Posterior cingulate gyrus (tissue), 11 donors: ENCODE data around the gene C12orf57.
A peak's percentile ranks its signal among the peaks of the same experiment; 100 is the strongest.

Experiments used
- DNase-seq, 10 donors: peaks; one replicate each; pipeline versions ENCODE4 v3.0.0 to v3.0.0-alpha.2; 2020 to 2021; ENCODE audit warnings: mixed read lengths in 3 of 10
- intact Hi-C: fragments of 100-400 bp; cut with DNase I; formaldehyde crosslinking; loops from one replicate; pipeline ENCODE4 v1.15.1; 2023

The C12orf57 gene

DNA sequence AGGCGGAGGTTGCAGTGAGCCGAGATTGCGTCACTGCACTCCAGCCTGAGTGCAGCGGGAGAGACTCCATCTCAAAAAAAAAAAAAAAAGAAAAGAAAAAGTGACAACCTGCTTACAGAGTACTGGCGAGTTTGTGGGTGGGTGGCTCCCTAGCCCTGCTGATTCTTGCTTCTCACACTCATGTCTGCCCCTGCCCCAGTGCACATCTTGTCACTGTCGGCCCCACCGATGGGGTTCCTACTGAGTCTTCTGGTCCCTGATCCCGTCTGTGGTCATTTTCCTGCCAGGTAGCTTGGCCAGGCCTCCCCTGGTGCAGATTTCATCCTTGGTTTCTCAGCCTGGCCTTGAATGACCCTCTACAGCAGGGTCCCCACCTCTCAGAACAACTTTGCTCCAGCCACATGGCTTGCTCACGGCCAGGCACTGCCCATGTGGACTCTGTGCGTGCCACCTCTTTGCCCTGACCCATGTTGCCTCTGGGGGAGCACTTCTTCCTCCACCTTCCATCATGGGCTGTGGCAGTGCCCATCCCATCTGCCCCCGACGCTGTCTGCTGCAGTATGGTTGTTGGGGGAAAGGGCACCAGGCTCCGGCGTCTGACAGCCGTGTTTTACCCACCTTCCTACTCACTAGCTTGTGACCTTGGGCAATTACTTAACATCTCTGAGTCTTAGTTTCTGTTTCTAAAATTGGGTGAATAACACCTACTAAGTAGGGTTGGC lies 5.2 kb downstream of the C12orf57 start:
- peak in 3 of 10 donors; percentile 49 to 78 (median 66) for DNase-seq
- intact Hi-C loops = loop anchor here (10.0 kb wide), 1 partner anchor 166 kb away; no protein-coding TSS in a partner anchor

DNA sequence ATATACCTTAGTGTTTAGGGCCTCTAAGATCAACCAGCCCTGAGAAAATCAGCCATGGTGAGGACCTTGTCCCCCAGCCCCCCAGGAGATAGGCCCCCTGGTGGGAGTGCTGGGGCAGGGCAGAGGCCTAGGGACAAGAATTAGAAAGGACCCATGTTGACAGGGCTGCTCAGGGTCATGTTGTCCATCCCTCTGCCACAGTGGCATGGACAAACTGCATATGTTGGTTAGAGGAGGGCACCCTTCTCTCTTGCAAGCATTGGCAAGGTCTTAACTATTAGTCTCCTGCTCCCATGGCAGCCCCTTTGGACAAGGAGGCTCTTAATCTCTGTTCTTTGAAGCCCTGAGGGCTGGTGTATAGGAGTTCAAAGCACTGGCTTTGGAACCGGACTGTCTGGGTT lies 6.6 kb downstream of the C12orf57 start:
- peak in 3 of 10 donors; percentile 8 to 50 (median 32) for DNase-seq
- intact Hi-C loops = no loop called here

DNA sequence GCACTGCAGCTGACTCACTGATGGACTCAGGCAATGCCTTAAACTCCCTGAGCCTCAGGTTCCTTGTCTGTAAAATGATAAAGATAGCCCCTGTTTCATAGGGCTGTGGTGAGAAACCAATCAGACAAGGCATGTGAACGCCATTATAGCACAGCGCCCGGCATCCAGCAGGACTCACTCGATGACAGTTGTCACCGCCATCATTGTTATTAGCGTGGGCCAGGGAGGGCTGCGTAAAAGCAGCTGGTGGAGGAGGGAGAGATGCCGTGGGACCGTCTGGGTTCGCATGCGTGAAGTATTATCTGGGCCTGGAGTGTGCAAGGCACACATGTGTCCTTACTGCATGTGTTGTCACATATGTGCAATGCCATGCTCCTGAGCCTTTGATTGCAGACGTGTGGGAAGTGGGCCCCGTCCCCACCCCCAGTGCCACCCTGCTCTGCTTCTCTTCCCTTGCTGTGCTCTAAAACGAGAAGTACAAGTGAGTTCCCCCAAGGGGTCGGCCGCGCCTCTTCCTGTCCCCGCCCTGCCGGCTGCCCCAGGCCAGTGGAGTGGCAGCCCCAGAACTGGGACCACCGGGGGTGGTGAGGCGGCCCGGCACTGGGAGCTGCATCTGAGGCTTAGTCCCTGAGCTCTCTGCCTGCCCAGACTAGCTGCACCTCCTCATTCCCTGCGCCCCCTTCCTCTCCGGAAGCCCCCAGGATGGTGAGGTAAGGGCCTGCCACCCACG lies 7.2 kb downstream of the C12orf57 start, which contains the start of gene PTPN6:
PTPN6 (plus strand) TSS at position 546 of the 730 bp plus-strand sequence; CDS start at position 703, 157 bp downstream.
- DNase-seq = peak in 4 of 10 donors; percentile 30 to 88 (median 81)
- intact Hi-C loops = no loop called here

DNA sequence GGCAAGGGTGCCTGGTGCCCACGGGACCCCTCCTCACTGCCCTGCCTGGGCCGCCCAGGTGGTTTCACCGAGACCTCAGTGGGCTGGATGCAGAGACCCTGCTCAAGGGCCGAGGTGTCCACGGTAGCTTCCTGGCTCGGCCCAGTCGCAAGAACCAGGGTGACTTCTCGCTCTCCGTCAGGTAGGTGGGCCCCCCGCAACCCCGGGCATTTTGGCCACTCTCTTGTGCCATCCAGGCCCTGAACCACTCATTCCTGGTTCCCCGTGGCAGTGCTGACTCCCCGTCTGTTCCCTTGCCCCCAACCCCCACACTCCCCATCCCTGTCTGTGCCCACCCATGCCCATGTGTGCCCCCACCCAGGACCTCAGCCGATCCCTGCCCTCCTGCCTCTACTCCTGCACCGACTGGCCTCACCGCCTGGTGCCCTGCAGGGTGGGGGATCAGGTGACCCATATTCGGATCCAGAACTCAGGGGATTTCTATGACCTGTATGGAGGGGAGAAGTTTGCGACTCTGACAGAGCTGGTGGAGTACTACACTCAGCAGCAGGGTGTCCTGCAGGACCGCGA lies 7.8 kb downstream of the C12orf57 start:
- intact Hi-C loops = no loop called here

DNA sequence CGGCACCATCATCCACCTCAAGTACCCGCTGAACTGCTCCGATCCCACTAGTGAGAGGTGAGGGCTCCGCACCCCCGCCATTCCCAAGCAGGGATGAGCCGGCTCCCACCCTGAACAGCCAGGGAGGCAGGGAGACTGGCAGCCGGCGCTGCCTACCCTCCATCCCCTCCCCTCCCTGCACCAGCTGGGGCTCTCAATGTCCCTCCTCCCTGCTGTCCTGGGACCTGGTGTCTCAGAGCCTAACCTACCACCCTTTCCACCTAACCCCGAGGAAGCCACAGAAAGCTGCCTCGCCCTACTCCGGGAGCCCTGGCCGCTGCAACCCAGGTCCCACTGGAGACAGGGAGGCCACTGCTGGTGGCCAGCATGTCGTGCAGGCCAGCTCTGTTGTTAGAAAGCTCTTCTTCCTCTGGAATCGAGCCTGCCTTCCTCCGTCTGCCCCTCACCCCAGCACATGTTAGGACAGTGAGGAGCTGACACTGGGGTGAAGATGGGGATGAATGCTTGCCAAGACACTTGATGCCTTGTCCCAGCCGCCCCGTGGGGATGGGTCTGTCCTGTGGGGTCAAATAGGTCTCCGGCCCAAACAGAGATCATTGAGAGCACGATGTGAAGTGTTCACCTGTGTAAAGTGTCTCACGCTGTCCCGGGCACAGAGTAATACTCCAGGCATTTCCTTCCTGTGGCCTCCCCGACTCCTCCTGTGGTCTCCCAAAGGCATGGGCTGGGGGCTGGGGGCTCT lies 8.5 kb downstream of the C12orf57 start:
- DNase-seq = peak in 3 of 10 donors; percentile 47 to 73 (median 60)

More for the DNA sequence above, 7.8 kb downstream of the C12orf57 start:
- DNase-seq = peak in 3 of 10 donors; percentile 51 to 84 (median 72)

DNA sequence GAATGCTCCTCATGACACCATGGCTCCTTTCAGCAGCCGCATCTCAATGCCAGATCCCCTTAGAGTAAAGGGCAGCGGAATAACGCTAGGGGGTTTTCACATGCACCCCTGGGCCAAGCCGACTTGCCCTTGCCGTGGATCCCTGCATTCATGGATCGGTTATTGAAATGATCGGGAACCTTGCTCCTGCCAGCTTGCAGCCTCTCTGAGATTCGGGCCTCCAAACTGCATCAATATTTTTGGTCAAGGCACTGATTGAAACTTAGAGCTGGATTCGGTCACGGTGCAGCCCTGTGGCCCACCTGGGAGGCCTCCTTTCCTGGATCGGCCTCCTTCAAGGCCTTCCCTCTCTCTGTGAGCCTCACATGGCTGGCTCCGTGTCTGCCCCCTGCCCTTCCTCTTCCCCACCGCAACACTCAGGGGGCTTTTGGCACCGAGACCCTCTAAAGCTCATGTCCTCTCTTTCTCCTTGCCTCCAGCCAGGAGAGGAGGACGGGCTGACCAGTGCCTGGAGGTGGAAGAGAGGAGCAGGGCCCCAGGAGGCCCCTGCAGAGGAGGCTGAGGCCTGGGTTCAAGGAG lies 9.1 kb downstream of the C12orf57 start:
- intact Hi-C loops = no loop called here
- peak in 3 of 10 donors; percentile 35 to 64 (median 37) for DNase-seq

More for the DNA sequence above, 8.5 kb downstream of the C12orf57 start:
- intact Hi-C loops = no loop called here

DNA sequence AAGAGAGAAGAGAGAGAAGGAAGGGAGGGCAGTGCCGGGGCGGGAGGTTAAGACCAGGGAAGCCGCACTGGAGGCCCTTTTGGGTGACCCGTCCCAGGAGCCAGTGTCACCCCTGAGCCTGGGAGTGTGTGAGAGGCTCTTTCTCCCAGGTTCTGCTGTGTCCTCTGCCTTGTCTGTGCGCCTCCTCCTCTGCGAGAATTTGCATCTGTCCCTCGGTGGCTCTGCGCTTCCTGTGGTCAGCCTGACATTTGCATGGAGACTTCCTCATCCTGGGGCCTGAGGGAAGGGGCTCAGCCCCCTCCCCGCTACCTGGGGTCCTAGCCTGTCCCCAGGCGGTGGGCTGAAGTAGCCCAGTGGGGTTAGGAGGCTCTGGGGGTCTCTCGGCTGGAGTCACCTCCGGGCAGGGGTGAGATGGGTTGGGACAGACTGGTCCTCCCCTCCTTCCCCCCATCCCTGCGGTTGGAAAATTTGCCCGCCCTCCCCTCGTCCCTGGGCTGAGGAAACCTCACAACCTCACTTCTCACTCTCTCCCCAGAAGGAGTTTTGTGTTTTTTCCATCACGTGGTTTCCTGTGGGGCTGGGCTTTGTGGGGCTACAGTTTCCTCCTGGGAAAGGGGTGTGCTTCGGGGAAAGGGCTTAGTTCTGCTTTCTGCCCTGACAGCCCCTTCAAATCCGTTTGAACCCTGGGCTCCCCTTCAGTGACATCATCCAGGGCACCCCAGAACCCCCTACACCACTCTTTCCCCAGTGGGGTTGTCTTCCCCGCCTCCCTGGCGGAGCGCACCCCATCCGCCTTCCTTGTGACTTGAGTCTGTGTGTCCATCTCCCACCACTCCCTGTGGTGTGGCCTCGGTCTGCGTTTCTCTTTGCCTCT lies 9.9 kb downstream of the C12orf57 start:
- intact Hi-C loops = no loop called here
- DNase-seq = peak in 3 of 10 donors; percentile 66 to 85 (median 72)

DNA sequence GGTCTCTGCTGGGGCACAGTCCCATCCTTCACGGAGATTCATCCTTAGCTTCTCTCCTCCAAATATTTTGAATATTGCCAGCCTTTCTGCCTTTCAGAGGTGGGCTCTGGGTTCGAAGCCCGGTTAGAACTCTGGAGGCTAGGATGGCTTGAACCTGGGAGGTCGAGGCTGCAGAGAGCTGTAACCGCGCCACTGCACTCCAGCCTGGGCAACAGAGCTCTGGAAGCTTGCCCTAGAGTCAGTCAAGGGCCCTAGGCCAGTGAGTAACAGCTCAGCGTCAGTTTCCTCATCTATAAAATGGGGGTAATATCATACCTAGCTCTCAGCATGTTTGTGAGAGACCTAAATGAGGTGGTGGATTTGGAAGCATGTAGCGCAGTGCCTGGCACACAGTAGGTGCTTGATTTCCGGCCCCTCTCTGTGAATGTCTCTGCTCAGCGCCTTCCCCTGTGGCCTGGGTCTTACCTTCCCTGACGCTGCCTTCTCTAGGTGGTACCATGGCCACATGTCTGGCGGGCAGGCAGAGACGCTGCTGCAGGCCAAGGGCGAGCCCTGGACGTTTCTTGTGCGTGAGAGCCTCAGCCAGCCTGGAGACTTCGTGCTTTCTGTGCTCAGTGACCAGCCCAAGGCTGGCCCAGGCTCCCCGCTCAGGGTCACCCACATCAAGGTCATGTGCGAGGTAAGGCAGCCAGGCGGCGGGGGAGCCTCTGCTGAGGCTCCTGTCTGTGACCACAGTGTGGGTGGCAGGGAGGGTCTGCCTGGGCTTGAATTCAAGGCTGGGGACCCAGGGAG lies 10.7 kb downstream of the C12orf57 start:
- intact Hi-C loops = no loop called here

DNA sequence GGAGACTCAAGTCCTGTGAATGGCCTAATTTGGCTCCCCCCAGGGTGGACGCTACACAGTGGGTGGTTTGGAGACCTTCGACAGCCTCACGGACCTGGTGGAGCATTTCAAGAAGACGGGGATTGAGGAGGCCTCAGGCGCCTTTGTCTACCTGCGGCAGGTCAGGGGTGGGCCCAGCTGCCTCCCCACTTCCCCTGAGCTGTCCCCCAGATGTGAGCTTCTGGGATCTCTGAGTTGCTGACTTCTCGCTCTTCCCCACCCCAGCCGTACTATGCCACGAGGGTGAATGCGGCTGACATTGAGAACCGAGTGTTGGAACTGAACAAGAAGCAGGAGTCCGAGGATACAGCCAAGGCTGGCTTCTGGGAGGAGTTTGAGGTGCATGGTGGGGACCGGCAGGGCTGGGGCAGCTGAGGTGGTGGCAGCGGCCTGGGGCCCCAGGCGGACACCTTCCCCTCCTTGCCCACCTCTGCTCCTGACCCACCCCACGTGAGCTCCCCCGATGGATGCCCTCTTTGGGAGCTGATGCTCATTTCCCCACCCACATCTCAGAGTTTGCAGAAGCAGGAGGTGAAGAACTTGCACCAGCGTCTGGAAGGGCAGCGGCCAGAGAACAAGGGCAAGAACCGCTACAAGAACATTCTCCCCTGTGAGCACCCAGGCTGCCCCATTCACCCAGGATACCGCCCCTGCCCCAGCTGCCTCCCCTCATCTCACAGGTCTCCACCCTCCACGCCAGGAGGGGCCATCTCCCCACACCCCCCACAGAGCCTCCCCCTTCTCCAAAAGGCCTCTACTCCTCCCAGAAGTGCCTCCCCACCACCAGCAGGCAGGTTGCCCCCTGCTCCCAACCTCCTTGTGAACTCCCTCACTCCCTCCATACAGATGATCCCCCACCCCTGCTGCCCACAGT lies 11.5 kb downstream of the C12orf57 start:
- intact Hi-C loops = no loop called here

More for the DNA sequence above, 10.7 kb downstream of the C12orf57 start:
- peak in 3 of 10 donors; percentile 32 to 67 (median 46) for DNase-seq

DNA sequence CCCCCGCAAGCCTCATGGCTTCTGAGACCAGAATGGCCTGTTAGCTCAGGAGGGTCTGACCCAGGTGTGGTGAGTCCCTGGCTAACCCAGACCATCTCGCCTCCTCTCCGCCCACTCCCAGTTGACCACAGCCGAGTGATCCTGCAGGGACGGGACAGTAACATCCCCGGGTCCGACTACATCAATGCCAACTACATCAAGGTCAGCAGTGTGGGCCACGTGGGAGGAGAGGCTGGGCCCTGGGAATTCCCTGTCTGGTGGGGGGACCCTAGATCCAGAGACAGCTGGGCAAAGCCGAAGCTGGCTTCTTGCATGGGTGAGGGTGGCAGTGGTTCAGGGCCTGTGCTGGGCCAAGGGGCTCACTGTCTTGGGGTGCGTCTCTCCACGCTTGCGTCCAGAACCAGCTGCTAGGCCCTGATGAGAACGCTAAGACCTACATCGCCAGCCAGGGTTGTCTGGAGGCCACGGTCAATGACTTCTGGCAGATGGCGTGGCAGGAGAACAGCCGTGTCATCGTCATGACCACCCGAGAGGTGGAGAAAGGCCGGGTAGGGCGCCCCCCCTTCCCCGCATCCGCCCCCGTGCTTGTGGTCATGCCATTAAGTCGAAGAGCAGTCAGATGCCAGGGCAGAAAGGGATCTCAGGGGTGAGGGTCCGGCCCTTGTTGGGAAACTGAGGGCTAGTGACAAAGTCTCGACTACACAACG lies 12.4 kb downstream of the C12orf57 start:
- intact Hi-C loops = no loop called here
- DNase-seq = peak in 3 of 10 donors; percentile 66 to 72 (median 67)

More for the DNA sequence above, 11.5 kb downstream of the C12orf57 start:
- peak in 3 of 10 donors; percentile 34 to 65 (median 37) for DNase-seq

DNA sequence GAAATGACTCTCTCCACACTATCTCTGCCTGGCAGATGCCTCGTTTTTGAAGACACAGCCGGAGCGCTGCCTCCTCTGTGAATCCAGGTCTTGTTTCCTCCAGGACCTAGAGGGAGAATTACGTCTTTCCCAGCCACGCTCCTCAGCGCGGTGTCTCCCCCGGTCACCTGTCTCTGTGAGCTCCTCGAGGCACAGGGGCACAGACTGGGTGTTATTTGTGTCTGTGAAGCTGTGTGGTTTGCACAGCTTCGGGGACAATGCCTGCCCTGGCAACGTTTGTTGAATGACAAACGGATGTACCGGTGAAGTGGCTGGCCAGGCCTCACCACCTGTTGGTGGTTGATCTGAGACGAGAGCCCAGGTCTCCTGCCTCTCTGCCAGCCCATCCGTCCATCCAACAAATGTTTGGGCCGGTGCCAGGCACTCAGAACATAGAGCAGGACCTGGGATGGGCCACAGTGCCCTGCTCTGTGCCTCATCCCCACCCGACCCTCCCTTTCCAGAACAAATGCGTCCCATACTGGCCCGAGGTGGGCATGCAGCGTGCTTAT lies 13.4 kb downstream of the C12orf57 start:
- DNase-seq = peak in 3 of 10 donors; percentile 49 to 74 (median 69)
- intact Hi-C loops = no loop called here

DNA sequence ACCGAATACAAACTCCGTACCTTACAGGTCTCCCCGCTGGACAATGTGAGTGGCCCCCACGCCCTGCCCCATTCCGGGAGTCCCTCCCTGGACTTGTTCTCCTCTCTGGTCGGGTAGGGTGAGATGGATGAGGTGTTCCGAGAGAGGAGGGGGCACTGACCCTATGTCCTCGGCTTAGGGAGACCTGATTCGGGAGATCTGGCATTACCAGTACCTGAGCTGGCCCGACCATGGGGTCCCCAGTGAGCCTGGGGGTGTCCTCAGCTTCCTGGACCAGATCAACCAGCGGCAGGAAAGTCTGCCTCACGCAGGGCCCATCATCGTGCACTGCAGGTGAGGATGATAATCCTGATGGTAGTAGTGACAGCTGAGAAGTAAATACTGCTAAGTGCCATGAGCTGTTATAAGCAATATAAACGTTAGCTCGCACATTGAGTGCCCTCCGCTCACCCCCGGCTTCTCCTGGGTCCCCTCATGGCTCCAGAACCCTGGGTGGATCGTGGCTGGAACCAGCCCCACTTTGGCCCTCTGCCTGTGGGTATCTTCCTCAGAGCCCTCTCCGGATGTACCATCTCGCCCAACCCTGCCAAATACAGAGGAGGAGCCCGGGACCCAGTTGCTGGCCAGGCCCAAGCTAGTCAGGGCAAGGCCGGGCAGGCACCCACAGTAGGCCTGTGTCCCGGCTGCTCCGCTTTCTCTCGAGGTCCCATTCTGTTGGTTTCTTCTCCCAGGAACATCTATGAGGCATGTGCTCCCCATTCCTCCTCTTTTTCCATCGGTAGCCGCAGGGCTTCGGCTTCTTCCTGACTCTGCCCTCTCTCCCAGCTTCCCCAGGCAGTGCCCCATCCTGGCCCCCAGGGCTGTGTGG lies 14.2 kb downstream of the C12orf57 start:
- peak in 3 of 10 donors; percentile 50 to 78 (median 77) for DNase-seq
- intact Hi-C loops = no loop called here

DNA sequence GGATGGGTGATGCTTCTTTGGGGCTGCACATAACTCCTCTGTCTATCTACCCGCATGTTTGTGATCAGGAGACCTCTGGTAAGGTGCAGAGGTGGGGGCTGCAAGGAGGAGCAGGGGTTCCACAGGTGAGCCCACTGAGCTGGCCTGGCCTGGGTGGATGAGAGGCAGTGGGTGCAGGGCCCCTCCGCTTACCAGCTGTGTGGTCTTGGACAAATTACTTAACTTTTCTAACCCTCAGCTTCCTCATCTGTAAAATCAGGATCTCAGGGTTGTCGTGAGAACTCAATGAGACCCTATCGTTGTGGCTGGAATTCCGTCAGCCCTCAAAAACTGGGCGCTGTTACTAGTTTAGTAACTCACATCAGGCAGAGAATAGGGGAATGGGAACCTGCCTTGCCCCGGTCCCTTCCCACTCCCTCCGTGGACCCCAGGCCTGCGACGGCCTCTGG lies 14.8 kb downstream of the C12orf57 start:
- DNase-seq = peak in 1 of 10 donors; percentile 66
- intact Hi-C loops = no loop called here

DNA sequence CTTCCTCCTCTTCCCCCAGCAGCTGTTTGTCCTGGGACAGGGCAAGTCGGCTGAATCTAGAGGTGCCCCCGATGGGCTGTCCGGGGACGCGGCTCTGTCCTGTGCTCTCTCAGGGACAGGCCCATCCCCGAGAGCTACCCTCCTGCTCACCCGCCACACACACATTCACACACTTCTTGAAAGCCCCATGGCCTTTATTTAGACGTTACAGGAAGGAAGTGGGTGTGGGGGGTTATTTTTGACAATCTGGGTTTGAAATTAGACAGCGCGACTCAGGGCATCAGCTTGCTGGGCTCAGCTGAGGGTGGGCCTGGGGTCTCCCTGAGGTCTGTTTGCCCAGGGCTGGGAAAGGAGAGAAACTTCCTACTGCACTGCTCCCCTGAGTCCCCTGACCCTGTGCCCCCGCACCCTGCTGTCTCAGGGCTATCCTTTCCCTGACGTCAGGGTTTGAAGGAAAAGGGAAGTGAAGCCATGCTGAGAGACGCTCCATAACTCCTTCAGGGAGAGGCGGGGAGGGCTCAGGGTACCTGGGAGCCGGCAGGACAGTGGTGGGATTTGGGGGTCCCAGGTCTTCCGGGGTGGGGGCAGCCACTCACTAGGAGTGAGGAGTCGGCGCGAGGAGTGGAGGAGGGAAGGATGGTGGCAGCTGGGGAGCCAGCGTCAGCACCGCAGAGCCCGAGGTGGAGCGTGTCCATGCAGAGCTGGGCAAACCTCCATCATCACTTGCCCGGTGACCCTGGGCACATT lies 15.4 kb downstream of the C12orf57 start:
- intact Hi-C loops = no loop called here

More for the DNA sequence above, 15.4 kb downstream of the C12orf57 start:
- DNase-seq = peak in 3 of 10 donors; percentile 60 to 80 (median 68)
